ENCODE results near the gene ABCC3.

Gene ABCC3

GRCh38 chr17:50692448-50693035 is 57.9 kb downstream of the ABCC3 start:
- H3K9me3 ChIP-seq = no peaks in the 10 kb centered on the region
- peaks cover 27% of the 10 kb centered on the region for H3K4me1 ChIP-seq
- DNase-seq = no peak
- TF ChIP-seq, protein P1, sequence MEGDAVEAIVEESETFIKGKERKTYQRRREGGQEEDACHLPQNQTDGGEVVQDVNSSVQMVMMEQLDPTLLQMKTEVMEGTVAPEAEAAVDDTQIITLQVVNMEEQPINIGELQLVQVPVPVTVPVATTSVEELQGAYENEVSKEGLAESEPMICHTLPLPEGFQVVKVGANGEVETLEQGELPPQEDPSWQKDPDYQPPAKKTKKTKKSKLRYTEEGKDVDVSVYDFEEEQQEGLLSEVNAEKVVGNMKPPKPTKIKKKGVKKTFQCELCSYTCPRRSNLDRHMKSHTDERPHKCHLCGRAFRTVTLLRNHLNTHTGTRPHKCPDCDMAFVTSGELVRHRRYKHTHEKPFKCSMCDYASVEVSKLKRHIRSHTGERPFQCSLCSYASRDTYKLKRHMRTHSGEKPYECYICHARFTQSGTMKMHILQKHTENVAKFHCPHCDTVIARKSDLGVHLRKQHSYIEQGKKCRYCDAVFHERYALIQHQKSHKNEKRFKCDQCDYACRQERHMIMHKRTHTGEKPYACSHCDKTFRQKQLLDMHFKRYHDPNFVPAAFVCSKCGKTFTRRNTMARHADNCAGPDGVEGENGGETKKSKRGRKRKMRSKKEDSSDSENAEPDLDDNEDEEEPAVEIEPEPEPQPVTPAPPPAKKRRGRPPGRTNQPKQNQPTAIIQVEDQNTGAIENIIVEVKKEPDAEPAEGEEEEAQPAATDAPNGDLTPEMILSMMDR (IDR thresholded peaks at IDR 0.05; ENCODE audit: low read depth, low read length) = no peak
- H3K27me3 ChIP-seq = no peaks in the 10 kb centered on the region
- peaks cover 52% of the 10 kb centered on the region for H3K36me3 ChIP-seq
- H3K4me3 ChIP-seq (ENCODE audit: low read depth, low read length) = no peak overlapping the region

DNA sequence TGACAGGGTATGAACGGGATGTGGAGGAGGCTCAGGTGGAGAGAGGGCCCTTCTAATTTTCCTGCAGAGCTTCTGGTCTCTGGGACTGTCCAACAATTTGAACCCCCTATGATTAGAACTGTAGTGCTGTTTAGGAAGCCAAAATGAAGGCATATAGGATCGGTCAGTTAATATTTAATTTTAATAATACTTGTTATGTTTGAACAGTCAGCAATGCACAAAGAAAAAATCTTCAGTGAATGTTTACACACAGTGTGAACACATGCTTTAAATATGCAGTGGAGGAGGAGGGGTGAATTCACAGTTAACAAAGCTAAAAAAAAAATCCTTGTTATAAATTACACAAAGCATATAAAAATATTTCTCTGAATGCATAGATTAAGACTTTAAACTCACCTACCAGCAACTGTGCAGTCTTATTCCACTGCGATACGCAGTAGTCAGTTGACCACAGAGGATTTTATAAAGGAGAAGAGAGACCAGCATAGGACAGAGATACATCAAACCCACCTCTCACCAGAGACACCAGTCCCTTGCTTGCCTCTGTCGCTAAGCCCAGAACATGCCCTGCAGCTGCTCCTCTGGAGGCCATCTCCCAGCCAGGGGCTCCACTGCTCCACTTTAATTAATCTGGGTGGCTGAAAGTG is 58.5 kb downstream of the ABCC3 start:
- peaks cover 58% of the 10 kb centered on the region for H3K36me3 ChIP-seq
- no peak for DNase-seq
- peaks cover 27% of the 10 kb centered on the region for H3K4me1 ChIP-seq

GRCh38 chr17:50696365-50696879 is 61.7 kb downstream of the ABCC3 start:
- peaks cover 5% of the 10 kb centered on the region for H3K4me1 ChIP-seq
- H3K4me3 ChIP-seq (ENCODE audit: low read depth, low read length) = no peak overlapping the region
- no peak for DNase-seq
- TF ChIP-seq, protein P1 (IDR thresholded peaks at IDR 0.05; ENCODE audit: low read depth, low read length) = no peak
- no peaks in the 10 kb centered on the region for H3K27me3 ChIP-seq
- no peaks in the 10 kb centered on the region for H3K9me3 ChIP-seq
- peaks cover 76% of the 10 kb centered on the region for H3K36me3 ChIP-seq

More for the DNA sequence above, 58.5 kb downstream of the ABCC3 start:
- Histone ChIP-seq H3K27me3 (no peaks in the 10 kb centered on the region), H3K9me3 (no peaks in the 10 kb centered on the region), H3K4me3 (ENCODE audit: low read depth, low read length) (no peak overlapping the region)
- TF ChIP-seq, protein P1 (IDR thresholded peaks at IDR 0.05; ENCODE audit: low read depth, low read length) = no peak

- peaks cover 5% of the 10 kb centered on the region for H3K4me1 ChIP-seq
- peaks cover 74% of the 10 kb centered on the region for H3K36me3 ChIP-seq
- no peaks in the 10 kb centered on the region for H3K9me3 ChIP-seq
- no peak for DNase-seq
- TF ChIP-seq, protein P1 (IDR thresholded peaks at IDR 0.05; ENCODE audit: low read depth, low read length) = no peak
- H3K27me3 ChIP-seq = no peaks in the 10 kb centered on the region
- no peak overlapping the region for H3K4me3 ChIP-seq (ENCODE audit: low read depth, low read length)
Observed at GRCh38 chr17:50697062-50697461, 62.4 kb downstream of the ABCC3 start.

- Histone ChIP-seq H3K4me1 (peaks cover 1% of the 10 kb centered on the region), H3K9me3 (no peaks in the 10 kb centered on the region), H3K36me3 (peaks cover 75% of the 10 kb centered on the region), H3K27me3 (no peaks in the 10 kb centered on the region), H3K4me3 (ENCODE audit: low read depth, low read length) (no peak overlapping the region)
- DNase-seq = no peak
- TF ChIP-seq, protein P1 (IDR thresholded peaks at IDR 0.05; ENCODE audit: low read depth, low read length) = peak; percentile 18; the same call in 1 of the 2 replicates
Observed at GRCh38 chr17:50697663-50698272, 63.1 kb downstream of the ABCC3 start.
